ENCODE data around the gene ZSWIM6.

Gene ZSWIM6

GRCh38 chr5:61397937-61398336 lies 65.9 kb downstream of the ZSWIM6 start:
- no peaks in the 10 kb centered on the region for H3K9me2 ChIP-seq (replicated peaks; ENCODE audit: insufficient read depth, low read length)
- TF ChIP-seq CTCF (IDR thresholded peaks at IDR 0.05; ENCODE audit: low read length) (no peak), EZH2 (optimal IDR thresholded peaks at IDR 0.05; ENCODE audit: low read depth, low read length) (no peak), EZH2phosphoT487 (IDR thresholded peaks at IDR 0.05; ENCODE audit: low read length) (no peak)
- H3K9me3 ChIP-seq (replicated peaks; ENCODE audit: insufficient read depth, low read length), result no peaks in the 10 kb centered on the region
- H2AFZ ChIP-seq (ENCODE audit: low read length), result no peak overlapping the region
- H4K20me1 ChIP-seq (ENCODE audit: insufficient read depth, low read length), result no peaks in the 10 kb centered on the region
- H3K27ac ChIP-seq (ENCODE audit: low read length), result no peak overlapping the region
- H3K79me2 ChIP-seq (ENCODE audit: low read length), result peaks cover 33% of the 10 kb centered on the region
- H3K4me1 ChIP-seq (ENCODE audit: low read length), result peaks cover 10% of the 10 kb centered on the region
- DNase-seq, result no peak
- no peaks in the 10 kb centered on the region for H3K27me3 ChIP-seq (replicated peaks; ENCODE audit: insufficient read depth, low read length)
- no peak overlapping the region for H3K4me3 ChIP-seq (ENCODE audit: low read length)
- H3K9ac ChIP-seq (ENCODE audit: low read length), result no peak overlapping the region
- H3K36me3 ChIP-seq (replicated peaks; ENCODE audit: insufficient read depth, low read length), result no peaks in the 10 kb centered on the region
- 0 out of 2 replicates have a peak, but pooled peaks cover 5% of the 10 kb centered on the region for H3F3A ChIP-seq (ENCODE audit: insufficient read depth, low read length)
- no peak overlapping the region for H3K4me2 ChIP-seq (ENCODE audit: low read depth, low read length)

GRCh38 chr5:61398440-61398839 lies 66.4 kb downstream of the ZSWIM6 start:
- no peak overlapping the region for H3K9ac ChIP-seq (ENCODE audit: low read length)
- no peaks in the 10 kb centered on the region for H3K9me3 ChIP-seq (replicated peaks; ENCODE audit: insufficient read depth, low read length)
- no peak overlapping the region for H3K4me3 ChIP-seq (ENCODE audit: low read length)
- no peak overlapping the region for H2AFZ ChIP-seq (ENCODE audit: low read length)
- no peak for DNase-seq
- no peaks in the 10 kb centered on the region for H3K27me3 ChIP-seq (replicated peaks; ENCODE audit: insufficient read depth, low read length)
- 0 out of 2 replicates have a peak, but pooled peaks cover 5% of the 10 kb centered on the region for H3F3A ChIP-seq (ENCODE audit: insufficient read depth, low read length)
- no peak overlapping the region for H3K27ac ChIP-seq (ENCODE audit: low read length)
- no peak for TF ChIP-seq CTCF (IDR thresholded peaks at IDR 0.05; ENCODE audit: low read length)
- no peak for TF ChIP-seq EZH2 (optimal IDR thresholded peaks at IDR 0.05; ENCODE audit: low read depth, low read length)
- TF ChIP-seq EZH2phosphoT487 (IDR thresholded peaks at IDR 0.05; ENCODE audit: low read length), result no peak
- H3K4me2 ChIP-seq (ENCODE audit: low read depth, low read length), result no peak overlapping the region
- H3K36me3 ChIP-seq (replicated peaks; ENCODE audit: insufficient read depth, low read length), result no peaks in the 10 kb centered on the region
- peaks cover 38% of the 10 kb centered on the region for H3K79me2 ChIP-seq (ENCODE audit: low read length)
- peaks cover 11% of the 10 kb centered on the region for H3K4me1 ChIP-seq (ENCODE audit: low read length)
- no peaks in the 10 kb centered on the region for H4K20me1 ChIP-seq (ENCODE audit: insufficient read depth, low read length)
- H3K9me2 ChIP-seq (replicated peaks; ENCODE audit: insufficient read depth, low read length), result no peaks in the 10 kb centered on the region

- TF ChIP-seq EZH2phosphoT487 (IDR thresholded peaks at IDR 0.05; ENCODE audit: low read length), result no peak
- TF ChIP-seq EZH2 (optimal IDR thresholded peaks at IDR 0.05; ENCODE audit: low read depth, low read length), result no peak
- TF ChIP-seq CTCF (IDR thresholded peaks at IDR 0.05; ENCODE audit: low read length), result no peak
- no peak overlapping the region for H3K4me2 ChIP-seq (ENCODE audit: low read depth, low read length)
- H2AFZ ChIP-seq (ENCODE audit: low read length), result no peak overlapping the region
- peaks cover 11% of the 10 kb centered on the region for H3K4me1 ChIP-seq (ENCODE audit: low read length)
- H3K9ac ChIP-seq (ENCODE audit: low read length), result no peak overlapping the region
- H3K79me2 ChIP-seq (ENCODE audit: low read length), result peaks cover 39% of the 10 kb centered on the region
- H3K27ac ChIP-seq (ENCODE audit: low read length), result no peak overlapping the region
- H3K9me3 ChIP-seq (replicated peaks; ENCODE audit: insufficient read depth, low read length), result no peaks in the 10 kb centered on the region
- DNase-seq, result no peak
- H3K4me3 ChIP-seq (ENCODE audit: low read length), result no peak overlapping the region
- no peaks in the 10 kb centered on the region for H3K27me3 ChIP-seq (replicated peaks; ENCODE audit: insufficient read depth, low read length)
- H3K9me2 ChIP-seq (replicated peaks; ENCODE audit: insufficient read depth, low read length), result no peaks in the 10 kb centered on the region
- no peaks in the 10 kb centered on the region for H4K20me1 ChIP-seq (ENCODE audit: insufficient read depth, low read length)
- no peaks in the 10 kb centered on the region for H3K36me3 ChIP-seq (replicated peaks; ENCODE audit: insufficient read depth, low read length)
- 0 out of 2 replicates have a peak, but pooled peaks cover 5% of the 10 kb centered on the region for H3F3A ChIP-seq (ENCODE audit: insufficient read depth, low read length)
Measured at GRCh38 chr5:61399679-61400078, 67.6 kb downstream of the ZSWIM6 start.
